Measurements from ENCODE around the gene ROBO2.

GRCh38 chr3:77096966-77097890, 57.3 kb downstream of the ROBO2 start:
- TF ChIP-seq SMC3 (IDR thresholded peaks at IDR 0.05; ENCODE audit: low read depth, low read length) (no peak), CTCF (IDR thresholded peaks at IDR 0.05) (no peak), POLR2AphosphoS5 (IDR thresholded peaks at IDR 0.05; ENCODE audit: low read depth, low read length) (no peak), RAD21 (IDR thresholded peaks at IDR 0.05; ENCODE audit: low read length) (no peak), FOXJ3 (CRISPR knock-in tag; IDR thresholded peaks at IDR 0.05) (no peak), SIN3A (IDR thresholded peaks at IDR 0.05; ENCODE audit: borderline replicate concordance, low read depth, low read length) (no peak), EP300 (IDR thresholded peaks at IDR 0.05; ENCODE audit: borderline replicate concordance in 1 of 2, low read depth in 1 of 2, low read length in 1 of 2) (no peak)

Measured in SK-N-SH (cell line).